22Rv1 (cell line): ENCODE results near the gene TMEM109.

Experiments
- CTCF ChIP-seq: fragments of 450-650 bp; IDR thresholded peaks from 2 replicates; pipeline ENCODE4 v1.5.1; 2017; ENCODE audit warnings: mild to moderate bottlenecking
- ZFX ChIP-seq: fragments of 450-650 bp; IDR thresholded peaks from 2 replicates; pipeline ENCODE4 v1.6.1; 2017; ENCODE audit warnings: antibody characterized with exemption, borderline replicate concordance

GRCh38 chr11:60933416-60934123 lies 19.6 kb downstream of the TMEM109 start:
- TF ChIP-seq CTCF (no peak), ZFX (no peak)
